T-helper 1 cell (primary cell): Measurements from ENCODE around the gene CD2BP2.
A peak's percentile ranks its signal among the peaks of the same experiment; 100 is the strongest.

ENCODE experiments used
- DNase-seq, 5 donors: peaks; one replicate each; pipeline ENCODE4 v3.0.0-alpha.2; 2012 to 2020

Gene CD2BP2

DNA sequence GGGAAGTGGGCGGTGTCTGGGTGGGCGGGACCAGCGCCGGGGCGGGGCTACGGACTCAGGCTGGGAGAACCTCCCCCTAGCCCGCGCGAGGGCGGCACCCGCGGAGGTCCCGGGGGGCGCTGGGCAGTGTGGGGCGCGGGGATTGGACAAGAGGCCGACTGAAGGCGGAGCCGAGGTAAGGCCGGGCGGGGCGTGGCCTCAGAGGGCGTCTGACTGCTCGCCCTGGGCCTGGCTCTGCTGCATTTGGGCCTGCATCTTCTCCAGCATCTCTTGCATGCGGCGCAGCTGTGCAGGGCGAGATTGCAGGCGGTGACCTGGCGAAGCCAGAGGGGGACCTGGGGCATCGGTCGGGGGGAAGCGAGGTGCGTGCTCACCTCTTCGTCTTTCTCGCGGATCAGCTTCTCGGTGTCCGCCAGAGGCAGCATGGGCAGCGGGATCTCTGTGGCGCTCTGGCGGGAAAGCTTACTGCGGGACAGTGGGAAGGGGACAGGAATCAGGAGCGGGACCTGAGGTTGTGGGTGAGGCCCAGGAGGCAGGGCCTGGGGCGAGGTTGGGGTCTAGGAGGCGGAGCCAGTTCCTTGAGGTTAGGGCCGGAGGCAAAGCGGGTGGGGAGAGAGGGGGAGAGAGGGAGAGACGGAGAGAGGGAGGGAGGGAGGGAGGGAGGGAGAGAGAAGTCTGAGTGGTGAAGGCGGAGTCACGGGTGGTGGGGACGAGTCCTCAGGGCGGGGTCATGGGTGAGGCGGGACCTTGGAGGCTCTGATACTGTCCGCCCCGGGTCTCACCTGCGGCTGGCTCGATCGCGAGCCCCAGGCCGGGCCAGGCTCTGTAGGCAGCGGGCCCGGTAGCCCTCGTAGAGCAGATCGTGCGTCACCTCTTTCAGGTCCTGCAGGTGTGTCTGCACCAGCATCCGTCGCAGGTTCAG, 23.4 kb upstream of the CD2BP2 start:
- peak; percentile 99 for DNase-seq

DNA sequence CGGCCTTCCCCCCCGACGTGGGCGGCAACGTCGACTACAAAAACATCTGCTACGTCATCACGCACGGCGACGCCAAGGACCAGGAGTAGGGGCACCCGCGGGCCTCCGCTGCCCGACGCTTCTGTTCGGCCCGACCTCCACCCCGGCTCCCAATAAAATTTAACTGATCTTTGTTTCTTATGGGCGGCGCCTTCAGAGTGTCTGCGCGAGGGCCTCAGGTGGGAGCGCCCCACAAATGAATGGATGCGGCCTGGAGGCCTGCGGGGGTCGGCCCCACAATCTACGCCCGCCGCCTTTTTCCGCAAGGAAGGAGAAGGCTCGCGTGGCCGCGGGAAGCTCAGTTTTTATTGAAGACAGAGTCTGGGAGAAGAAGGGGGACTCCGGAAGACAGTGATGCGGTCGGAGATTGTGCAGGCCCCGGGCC, 22.7 kb upstream of the CD2BP2 start:
- peak; percentile 74 to 91 (median 85) for DNase-seq

DNA sequence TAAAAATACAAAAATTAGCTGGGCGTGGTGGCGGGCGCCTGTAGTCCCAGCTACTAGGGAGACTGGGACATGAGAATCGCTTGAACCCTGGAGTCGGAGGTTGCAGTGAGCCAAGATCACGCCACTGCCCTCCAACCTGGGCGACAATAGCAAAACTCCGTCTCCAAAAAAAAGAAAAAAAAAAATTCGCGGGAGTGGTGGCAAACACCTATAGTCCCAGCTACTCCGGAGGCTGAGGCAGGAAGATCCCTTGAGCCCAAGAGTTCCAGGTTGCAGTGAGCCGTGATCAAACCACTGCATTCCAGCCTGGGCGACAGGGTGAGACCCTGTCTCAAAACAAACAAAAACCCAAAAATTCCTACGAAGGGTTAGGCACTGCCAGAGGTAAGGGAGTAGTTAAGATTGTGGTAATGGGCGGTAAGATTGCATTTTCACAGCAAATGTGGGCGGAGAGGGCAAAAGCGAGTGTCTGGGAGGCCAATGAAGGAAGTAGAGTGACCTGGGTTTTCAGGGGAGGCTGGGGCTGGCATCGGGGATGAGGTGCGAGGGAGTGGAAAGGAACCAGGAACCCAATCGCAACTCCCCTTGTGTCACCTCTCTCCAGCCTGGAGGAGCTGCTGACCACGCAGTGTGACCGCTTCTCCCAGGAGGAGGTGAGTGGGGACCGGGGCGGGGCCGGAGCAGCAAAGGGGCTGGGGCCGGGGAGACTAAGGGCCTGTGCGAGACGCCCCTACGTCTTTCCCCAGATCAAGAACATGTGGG, 22.1 kb upstream of the CD2BP2 start:
- DNase-seq, result no peak

DNA sequence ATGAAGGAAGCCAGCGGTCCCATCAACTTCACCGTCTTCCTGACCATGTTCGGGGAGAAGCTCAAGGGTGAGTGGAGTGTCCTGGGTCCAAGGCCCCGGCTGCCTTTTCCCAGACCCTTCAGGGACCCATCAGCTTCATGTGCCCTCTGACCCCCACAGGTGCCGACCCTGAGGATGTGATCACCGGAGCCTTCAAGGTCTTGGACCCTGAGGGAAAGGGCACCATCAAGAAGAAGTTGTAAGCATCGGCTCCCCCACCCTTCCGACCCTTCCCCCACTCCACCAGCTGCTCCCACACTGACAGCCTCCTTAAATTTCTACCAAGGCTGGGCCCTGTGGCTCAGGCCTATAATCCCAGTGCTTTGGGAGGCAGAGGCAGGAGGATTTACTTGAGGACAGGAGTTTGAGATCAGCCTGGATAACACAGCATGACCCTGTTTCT, 21.4 kb upstream of the CD2BP2 start:
- no peak for DNase-seq

DNA sequence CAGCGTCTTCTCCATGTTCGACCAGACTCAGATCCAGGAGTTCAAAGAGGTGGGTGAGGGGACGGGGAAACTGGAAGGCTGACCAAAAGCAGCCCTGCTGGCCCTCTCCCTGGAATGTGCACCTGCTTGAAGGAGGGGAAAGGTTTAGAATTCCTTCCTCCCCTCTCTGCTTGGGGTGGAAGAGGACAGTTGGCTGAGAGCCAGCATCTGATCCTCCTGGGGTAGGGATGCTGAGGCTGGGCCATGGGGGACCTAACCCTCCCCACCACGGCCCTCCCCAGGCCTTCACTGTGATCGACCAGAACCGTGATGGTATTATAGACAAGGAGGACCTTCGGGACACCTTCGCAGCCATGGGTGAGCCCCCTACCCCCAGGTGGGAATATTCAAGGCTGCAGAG, 20.8 kb upstream of the CD2BP2 start:
- no peak for DNase-seq

DNA sequence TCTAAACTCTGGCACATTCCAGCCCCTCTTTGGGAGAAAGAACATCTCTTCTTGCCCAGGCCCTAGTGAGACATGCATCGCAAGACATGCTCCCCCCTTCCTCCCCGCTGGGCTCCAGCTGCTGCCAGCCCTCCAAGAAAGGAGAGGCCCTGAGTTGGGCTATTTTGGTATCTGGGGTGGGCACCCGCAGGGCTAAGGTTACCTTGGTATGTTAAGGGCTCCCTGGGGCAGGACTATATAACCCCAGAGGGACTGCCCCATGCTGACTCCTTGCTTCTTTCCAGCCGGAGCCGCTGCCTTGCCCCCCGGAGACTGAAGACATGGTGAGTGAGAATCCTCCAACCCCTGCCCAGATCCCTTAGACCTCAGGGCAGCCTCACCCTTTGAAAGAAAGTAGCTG, 19.4 kb upstream of the CD2BP2 start, which contains the start of gene MYL11:
Gene MYL11 (plus strand): TSS at position 265 of the 400 bp plus-strand sequence. CDS start 56 bp downstream, at position 321.
- DNase-seq, result no peak

DNA sequence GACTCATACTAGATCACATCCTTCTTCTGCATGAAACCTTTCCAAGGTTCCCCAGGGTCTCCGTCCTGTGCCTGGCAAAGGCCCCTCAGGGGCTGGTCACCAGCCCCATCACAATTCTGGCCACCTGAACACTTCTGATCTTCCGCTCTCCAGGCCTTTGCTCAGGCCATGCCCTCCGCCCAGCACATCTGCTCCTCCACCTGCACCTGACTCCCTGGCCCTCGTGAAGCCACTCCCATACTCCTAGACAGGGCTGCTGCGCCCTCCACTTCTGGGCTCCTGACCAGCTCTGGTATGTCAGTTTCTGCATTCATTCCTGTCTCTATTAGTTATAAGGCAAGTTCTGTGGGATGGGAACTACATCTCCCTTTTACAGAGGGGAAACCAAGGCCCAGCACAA, 17.6 kb upstream of the CD2BP2 start:
- DNase-seq, result no peak

DNA sequence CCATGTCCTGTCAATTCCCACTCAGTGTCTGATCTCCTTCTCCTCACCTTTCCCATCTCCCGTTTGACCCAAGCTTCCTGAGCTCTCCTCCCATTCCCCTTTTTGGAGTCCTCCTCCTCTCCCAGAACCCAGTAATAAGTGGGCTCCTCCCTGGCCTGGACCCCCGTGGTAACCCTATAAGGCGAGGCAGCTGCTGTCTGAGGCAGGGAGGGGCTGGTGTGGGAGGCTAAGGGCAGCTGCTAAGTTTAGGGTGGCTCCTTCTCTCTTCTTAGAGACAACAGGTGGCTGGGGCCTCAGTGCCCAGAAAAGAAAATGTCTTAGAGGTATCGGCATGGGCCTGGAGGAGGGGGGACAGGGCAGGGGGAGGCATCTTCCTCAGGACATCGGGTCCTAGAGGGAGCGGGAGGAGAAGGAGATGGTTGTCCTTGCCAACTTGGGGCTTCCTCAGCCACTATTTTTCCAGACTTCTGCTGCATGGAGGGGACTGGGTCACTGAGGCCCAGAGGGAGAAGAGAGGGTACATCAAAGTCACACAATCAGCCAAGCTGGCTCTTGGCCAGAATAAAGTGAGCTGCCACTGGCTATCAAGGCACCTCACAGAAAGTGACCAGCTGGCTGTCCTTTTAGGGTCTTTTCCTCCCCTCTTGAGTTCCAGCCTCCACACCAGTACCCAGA, 17.1 kb upstream of the CD2BP2 start:
- DNase-seq, result no peak

DNA sequence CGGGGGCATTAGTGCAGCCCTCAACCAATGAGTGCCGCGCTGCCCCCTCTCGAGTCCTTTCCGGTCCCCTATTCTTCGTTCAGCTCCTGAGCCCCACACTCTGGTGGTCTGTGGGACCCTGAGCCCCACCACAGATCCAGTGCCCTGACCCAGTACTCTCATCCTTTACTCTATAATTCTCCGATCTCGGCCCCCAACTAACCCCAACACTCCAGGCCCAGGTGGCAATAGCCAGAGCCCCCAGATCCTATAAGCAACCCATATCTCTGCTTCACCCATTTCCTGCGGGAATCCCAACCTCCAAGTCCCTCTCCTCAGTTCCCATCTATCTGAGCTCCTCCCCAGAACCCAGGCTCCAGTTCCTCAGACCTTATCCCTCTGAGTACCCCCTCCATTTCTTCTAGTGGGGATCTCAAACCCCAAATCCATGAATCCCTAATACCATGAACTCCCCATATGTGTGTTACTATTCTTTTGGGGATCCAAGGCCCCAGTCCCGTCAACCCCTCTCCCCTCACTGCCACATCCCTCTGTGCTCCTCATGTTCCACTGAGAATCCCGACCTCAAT, 16.2 kb upstream of the CD2BP2 start:
- DNase-seq, result no peak

DNA sequence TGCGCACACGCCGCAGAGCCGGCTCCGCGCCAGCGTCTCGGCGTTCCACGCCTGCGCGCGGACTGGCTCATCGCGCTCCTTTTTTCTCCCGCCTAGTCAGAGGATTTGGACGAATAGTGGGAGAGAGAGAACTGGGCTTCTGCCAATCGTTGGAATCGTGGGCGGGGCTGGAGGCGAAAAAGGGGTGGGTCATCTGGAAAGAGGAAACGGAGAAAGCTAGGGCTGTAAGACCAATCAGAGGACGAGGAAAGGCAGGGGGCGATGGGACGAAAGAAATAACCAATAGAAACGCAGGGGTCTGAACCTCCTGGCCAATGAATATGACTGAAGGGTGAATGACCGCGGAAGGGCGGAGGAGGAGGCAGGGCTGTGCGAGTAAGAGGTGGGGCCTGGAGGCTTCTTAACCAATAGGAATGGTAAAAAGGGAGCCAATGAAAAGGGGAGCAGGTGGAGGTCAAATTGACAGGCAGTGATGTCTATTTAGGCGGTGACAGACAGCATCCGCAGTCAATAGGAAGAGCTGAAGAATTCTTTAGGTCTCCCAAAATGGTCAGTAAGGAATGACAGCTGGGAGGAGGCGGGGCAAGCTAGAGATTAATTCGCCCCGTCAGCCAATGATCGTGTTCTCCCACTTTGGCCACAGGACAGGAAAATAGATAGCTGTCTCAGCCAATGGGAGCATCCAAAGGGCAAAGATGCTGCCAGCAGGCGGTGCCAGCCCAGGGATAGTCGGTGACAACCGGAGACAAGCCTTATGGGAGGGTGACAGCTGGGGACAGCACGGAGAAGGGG, 15.5 kb upstream of the CD2BP2 start, which contains the start of gene TBC1D10B:
Gene TBC1D10B (minus strand): TSS at position 39 of the 792 bp plus-strand sequence. CDS start 311 bp downstream, outside the sequence.
- DNase-seq, result peak; percentile 93 to 100 (median 99)

DNA sequence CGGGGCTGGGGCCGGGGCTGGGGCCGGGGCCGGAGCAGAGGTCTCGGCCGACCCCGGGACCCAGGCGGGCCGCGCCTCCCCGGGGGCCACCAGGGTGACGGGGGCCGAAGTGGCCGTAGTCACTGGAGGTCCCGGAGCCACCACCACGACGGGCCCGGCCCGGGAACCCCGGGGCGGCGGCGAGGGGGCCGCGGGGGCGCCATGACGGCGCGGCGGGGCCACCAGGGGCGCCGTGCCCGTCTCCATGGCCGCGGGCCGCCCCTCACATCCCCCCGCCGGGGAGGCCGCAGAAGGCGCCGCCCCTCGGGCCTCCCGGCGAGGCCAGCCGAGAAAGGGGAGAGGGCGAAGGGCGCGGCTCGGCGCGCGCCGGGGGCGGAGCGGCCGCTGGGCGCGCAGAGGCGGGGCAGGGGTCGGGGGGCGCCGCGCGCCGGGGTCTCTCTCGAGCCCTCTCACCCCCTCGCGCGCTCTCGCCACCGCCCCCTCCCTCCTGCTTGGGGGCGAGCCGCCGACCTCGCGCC, 14.9 kb upstream of the CD2BP2 start:
- no peak for DNase-seq

DNA sequence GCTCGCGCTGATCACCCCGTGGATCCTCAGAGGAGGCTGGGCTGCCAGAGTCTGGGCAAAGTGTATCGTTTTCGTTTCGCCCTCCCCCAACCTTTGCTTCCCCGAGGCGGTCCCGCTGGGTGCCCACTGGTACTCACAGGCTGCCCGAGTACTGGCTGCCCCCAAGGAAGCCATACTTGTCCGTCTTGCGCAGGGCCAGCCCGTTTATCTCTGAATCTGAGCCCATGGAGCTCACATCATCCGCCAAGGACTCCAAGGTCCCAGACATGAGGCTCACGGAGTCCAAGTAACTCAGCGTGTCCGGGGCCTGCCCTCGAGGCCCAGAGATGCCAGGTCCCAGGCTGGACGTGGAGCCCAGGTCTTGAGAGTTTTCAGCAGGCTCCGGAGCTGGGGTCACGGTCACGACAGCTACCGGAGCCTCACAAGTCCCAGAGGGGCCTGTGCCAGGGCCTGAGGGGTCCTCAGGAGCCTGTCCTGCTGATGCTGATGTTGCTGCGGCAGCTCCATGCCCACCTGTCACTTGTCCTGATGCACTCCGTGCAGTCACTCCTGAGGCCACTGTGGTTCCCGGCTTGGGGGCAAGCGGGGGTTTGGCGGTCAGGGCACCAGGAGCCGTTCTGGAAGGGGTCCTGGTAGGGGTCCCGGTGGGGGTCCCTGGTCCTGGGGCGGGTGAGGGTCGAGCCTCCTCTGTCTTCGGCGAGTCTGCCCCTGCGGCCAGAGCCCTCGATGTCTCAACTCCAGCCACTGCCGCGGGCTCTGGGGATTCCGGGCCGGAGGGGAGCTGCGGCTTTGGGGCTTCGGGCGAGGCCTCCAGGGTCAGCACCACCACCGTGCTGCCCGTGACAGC, 14.2 kb upstream of the CD2BP2 start:
- DNase-seq, result no peak

DNA sequence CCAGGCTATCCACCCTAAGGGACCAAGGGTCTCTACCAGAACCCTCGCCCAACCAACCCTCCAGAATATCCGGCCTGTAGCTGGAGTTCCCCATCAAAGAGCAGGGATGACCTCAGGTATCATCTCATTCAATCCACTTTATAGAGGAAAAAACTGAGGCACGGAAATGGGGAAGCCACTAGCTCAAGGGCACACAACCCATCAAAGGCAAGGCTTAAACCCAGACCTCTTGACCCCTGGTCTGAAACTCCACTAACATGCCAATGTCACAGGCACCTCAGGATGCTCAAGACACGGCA, 13.6 kb upstream of the CD2BP2 start:
- no peak for DNase-seq

DNA sequence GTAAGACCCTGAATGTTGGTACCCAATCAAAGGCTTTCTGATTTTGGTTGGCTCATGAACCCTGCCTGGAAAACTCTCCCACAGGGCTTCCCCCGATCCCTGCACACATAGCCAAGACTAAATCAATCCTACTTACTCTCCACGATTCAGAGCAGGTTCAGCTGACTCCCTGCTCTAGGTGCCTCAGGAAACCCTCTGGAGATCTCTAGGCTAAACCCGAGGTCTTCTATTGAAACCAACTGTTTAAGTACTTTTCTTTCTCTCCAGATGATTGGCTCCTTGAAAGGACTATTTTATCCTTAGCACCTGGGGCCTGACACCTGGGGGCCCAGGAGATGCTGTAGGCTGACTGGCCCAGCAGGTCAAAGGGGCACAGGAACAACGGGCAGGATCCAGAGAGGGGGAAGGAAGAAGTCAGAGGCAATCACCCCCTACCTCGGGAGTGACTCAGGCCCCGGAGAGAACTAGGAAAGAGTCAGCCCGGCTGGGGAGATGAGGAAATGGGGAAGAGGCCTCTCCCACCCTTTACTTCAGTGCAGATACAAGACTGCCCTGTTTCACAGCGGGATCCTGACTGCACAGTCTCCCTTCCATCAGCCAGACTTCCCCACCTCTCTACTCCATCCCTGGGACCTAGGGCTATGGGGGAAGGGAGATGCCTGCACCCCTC, 13.1 kb upstream of the CD2BP2 start:
- DNase-seq, result no peak

DNA sequence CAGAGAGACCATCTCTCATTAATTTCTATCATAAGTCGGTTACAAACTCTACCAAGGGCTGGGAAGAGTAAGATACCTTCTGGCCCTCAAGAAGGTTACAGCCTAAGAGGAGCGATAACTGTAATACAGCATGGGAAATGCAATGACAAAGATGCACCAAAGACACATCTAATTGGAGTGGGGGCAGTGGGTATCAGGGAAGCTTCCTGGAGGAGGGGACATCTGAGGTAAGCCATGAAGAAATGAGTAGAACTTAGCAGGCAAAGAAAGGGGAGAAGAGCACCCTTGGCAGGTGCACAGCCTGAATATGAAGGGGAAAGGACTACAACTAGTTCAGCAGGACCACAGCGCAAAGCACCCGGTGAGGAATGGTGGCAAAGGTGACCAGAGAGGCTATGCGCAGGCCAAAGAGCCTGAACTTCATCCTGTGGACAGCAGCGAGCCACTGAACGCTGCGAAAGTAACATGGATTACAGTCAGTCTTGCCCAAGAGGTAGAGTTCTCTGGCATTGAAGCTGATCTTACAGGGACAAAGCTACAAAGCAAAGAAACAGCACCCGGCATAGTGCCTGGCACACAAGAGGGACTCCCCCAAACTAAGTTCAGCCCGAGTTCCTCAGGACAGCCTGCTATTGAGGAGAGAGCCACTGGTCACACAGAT, 12.4 kb upstream of the CD2BP2 start:
- no peak for DNase-seq

DNA sequence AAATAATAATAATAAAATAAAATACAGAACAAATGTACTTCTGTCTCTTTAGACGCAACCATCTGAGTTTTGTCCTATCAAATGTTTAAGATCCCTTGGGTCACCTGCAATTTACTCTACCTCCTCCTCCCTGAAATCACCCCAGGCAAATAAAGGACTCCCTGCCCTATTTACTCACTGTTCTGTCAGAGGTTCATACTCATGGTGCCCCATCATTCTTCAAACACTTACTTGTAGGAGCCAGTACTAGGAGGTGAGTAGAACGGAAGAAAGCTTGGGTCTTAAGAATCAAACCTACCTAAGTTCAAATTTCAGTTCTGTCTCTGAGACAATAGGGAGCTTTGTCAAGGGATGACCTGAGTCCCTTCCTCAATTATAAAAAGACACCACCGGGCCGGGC, 11.4 kb upstream of the CD2BP2 start:
- DNase-seq, result no peak

DNA sequence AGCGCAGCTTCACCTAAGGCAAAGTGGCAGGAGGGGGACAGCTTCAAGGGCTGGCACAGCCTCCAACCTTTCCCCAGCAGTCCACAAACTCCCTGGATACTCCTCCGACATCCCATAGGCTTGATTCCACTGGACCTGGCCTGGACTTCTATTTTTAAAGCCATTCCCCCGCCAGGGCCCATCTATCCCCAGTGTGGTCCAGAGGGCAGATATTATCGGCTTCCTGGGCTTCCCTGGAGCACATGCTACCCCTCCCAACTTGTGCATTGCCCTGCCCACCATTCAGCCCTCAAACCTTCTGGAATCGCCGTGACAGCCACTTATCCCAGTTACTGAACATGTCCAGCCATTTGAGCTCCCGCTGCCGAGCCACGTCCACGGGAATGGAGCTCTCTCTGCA, 10.1 kb upstream of the CD2BP2 start:
- DNase-seq, result no peak

DNA sequence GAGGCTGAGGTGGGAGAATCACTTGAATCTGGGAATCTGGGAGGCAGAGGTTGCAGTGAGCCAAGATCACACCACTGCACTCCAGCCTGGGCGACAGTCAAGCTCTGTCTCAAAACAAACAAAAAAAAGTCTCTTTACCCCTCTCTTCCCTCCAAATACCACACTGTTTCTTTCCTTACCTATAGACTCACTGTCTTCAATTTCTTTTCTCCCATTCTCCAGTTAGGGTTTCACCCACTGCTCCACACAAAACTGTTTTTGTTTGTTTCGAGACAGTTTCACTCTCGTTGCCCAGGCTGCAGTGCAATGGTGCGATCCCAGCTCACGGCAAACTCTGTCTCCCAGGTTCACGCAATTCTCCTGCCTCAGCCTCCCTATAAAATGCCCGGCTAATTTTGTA, 6.1 kb upstream of the CD2BP2 start:
- DNase-seq, result no peak

DNA sequence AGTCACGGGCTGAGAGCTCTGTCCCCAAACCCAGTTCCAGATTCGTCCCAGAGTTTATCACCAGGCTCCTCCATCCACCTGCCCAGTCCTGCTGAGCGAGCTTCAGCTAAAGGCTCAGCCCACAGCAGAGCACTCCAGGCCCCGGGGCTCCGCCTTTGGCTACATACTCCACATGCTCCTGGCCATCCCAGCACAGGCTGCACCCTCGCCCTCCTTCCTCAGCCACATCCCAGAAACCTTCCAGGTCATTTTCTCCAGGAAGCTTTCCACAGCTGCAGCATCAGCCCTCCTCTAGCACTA, 4.7 kb upstream of the CD2BP2 start:
- DNase-seq, result no peak
